Mucosa of stomach (tissue), 1 donor: ENCODE data around the gene ARHGEF37.

Experiments
- H3K27me3 ChIP-seq: one replicate; pipeline ENCODE4 v1.7.0; 2013; ENCODE audit warnings: mild to moderate bottlenecking, low read length; ENCODE audit not compliant: control insufficient read depth, insufficient read depth
- H3K36me3 ChIP-seq: one replicate; pipeline ENCODE4 v1.7.0; 2013; ENCODE audit warnings: low read length; ENCODE audit not compliant: control insufficient read depth, insufficient read depth
- H3K4me1 ChIP-seq: one replicate; pipeline ENCODE4 v1.7.0; 2013; ENCODE audit warnings: mild to moderate bottlenecking, low read length; ENCODE audit not compliant: control insufficient read depth, insufficient read depth
- H3K4me3 ChIP-seq: one replicate; pipeline ENCODE4 v1.7.0; 2013; ENCODE audit warnings: low read length
- H3K9ac ChIP-seq: one replicate; pipeline ENCODE4 v1.7.0; 2013; ENCODE audit warnings: mild to moderate bottlenecking, low read length, moderate library complexity
- H3K9me3 ChIP-seq: one replicate; pipeline ENCODE4 v1.7.0; 2013; ENCODE audit warnings: mild to moderate bottlenecking, low read length, moderate library complexity; ENCODE audit not compliant: control insufficient read depth
- donor health status: Pancreatic carcinoma.

The ARHGEF37 gene

GRCh38 chr5:149677731-149678130, 96.4 kb downstream of the ARHGEF37 start:
- no peaks in the 10 kb centered on the region for H3K9me3 ChIP-seq
- peaks cover 53% of the 10 kb centered on the region for H3K4me1 ChIP-seq
- no peak overlapping the region for H3K9ac ChIP-seq
- no peaks in the 10 kb centered on the region for H3K27me3 ChIP-seq
- H3K36me3 ChIP-seq: no peaks in the 10 kb centered on the region
- H3K4me3 ChIP-seq: no peak overlapping the region

- H3K9me3 ChIP-seq: no peaks in the 10 kb centered on the region
- H3K4me1 ChIP-seq: peaks cover 38% of the 10 kb centered on the region
- no peaks in the 10 kb centered on the region for H3K27me3 ChIP-seq
- H3K9ac ChIP-seq: no peak overlapping the region
- H3K36me3 ChIP-seq: no peaks in the 10 kb centered on the region
- H3K4me3 ChIP-seq: no peak overlapping the region
Measured at GRCh38 chr5:149679876-149680809, 98.8 kb downstream of the ARHGEF37 start.

GRCh38 chr5:149680810-149681221, 99.5 kb downstream of the ARHGEF37 start:
- Histone ChIP-seq H3K4me1 (peaks cover 38% of the 10 kb centered on the region), H3K9me3 (no peaks in the 10 kb centered on the region), H3K27me3 (no peaks in the 10 kb centered on the region), H3K4me3 (no peak overlapping the region), H3K36me3 (no peaks in the 10 kb centered on the region), H3K9ac (no peak overlapping the region)

GRCh38 chr5:149681252-149681651, 100.0 kb downstream of the ARHGEF37 start:
- Histone ChIP-seq H3K9me3 (no peaks in the 10 kb centered on the region), H3K27me3 (no peaks in the 10 kb centered on the region), H3K36me3 (no peaks in the 10 kb centered on the region), H3K4me3 (no peak overlapping the region), H3K9ac (no peak overlapping the region), H3K4me1 (peaks cover 36% of the 10 kb centered on the region)

- Histone ChIP-seq H3K4me3 (no peak overlapping the region), H3K9me3 (no peaks in the 10 kb centered on the region), H3K4me1 (peaks cover 30% of the 10 kb centered on the region), H3K36me3 (no peaks in the 10 kb centered on the region), H3K9ac (no peak overlapping the region), H3K27me3 (no peaks in the 10 kb centered on the region)
Measured at GRCh38 chr5:149681922-149682321, 100.6 kb downstream of the ARHGEF37 start.

- H3K36me3 ChIP-seq: no peaks in the 10 kb centered on the region
- H3K4me1 ChIP-seq: peaks cover 28% of the 10 kb centered on the region
- no peaks in the 10 kb centered on the region for H3K9me3 ChIP-seq
- no peak overlapping the region for H3K4me3 ChIP-seq
- H3K9ac ChIP-seq: no peak overlapping the region
- H3K27me3 ChIP-seq: no peaks in the 10 kb centered on the region
Measured at GRCh38 chr5:149682532-149683075, 101.3 kb downstream of the ARHGEF37 start.

GRCh38 chr5:149683964-149684363, 102.7 kb downstream of the ARHGEF37 start:
- H3K9me3 ChIP-seq: no peaks in the 10 kb centered on the region

GRCh38 chr5:149684371-149684770, 103.1 kb downstream of the ARHGEF37 start:
- H3K27me3 ChIP-seq: no peaks in the 10 kb centered on the region
- peaks cover 28% of the 10 kb centered on the region for H3K4me1 ChIP-seq
- H3K9me3 ChIP-seq: no peaks in the 10 kb centered on the region
- H3K36me3 ChIP-seq: no peaks in the 10 kb centered on the region
- no peak overlapping the region for H3K4me3 ChIP-seq
- H3K9ac ChIP-seq: no peak overlapping the region

More at GRCh38 chr5:149683964-149684363, 102.7 kb downstream of the ARHGEF37 start:
- H3K36me3 ChIP-seq: no peaks in the 10 kb centered on the region
- H3K9ac ChIP-seq: no peak overlapping the region
- no peaks in the 10 kb centered on the region for H3K27me3 ChIP-seq
- H3K4me3 ChIP-seq: no peak overlapping the region
- peaks cover 28% of the 10 kb centered on the region for H3K4me1 ChIP-seq
